IPS-20b (cell line): ENCODE results near the gene COL27A1.

ENCODE experiments used
- H3K27ac ChIP-seq: one replicate; pipeline ENCODE4 v1.5.1; 2013; ENCODE audit warnings: low read length
- H3K27me3 ChIP-seq: 2 replicates; pipeline ENCODE4 v1.6.1; 2013; ENCODE audit warnings: mild to moderate bottlenecking, low read length, inconsistent platforms; ENCODE audit not compliant: insufficient read depth
- H3K36me3 ChIP-seq: 2 replicates; pipeline ENCODE4 v1.6.1; 2013; ENCODE audit warnings: low read depth, mild to moderate bottlenecking, inconsistent platforms, low read length, moderate library complexity; ENCODE audit not compliant: insufficient read depth
- H3K4me1 ChIP-seq: 2 replicates; pipeline ENCODE4 v1.6.1; 2013; ENCODE audit warnings: mild to moderate bottlenecking, control low read depth, inconsistent platforms, low read length, moderate library complexity; ENCODE audit not compliant: insufficient read depth
- H3K4me3 ChIP-seq: 2 replicates; pipeline ENCODE4 v1.5.1; 2013; ENCODE audit warnings: mild to moderate bottlenecking, low read length, inconsistent platforms
- H3K9ac ChIP-seq: 2 replicates; pipeline ENCODE4 v1.6.1; 2013; ENCODE audit warnings: low read depth, mild to moderate bottlenecking, inconsistent platforms, low read length, moderate library complexity
- H3K9me3 ChIP-seq: 2 replicates; pipeline ENCODE4 v1.6.1; 2013; ENCODE audit warnings: mild to moderate bottlenecking, low read depth, low read length, inconsistent platforms; ENCODE audit not compliant: insufficient read depth

The COL27A1 gene

DNA sequence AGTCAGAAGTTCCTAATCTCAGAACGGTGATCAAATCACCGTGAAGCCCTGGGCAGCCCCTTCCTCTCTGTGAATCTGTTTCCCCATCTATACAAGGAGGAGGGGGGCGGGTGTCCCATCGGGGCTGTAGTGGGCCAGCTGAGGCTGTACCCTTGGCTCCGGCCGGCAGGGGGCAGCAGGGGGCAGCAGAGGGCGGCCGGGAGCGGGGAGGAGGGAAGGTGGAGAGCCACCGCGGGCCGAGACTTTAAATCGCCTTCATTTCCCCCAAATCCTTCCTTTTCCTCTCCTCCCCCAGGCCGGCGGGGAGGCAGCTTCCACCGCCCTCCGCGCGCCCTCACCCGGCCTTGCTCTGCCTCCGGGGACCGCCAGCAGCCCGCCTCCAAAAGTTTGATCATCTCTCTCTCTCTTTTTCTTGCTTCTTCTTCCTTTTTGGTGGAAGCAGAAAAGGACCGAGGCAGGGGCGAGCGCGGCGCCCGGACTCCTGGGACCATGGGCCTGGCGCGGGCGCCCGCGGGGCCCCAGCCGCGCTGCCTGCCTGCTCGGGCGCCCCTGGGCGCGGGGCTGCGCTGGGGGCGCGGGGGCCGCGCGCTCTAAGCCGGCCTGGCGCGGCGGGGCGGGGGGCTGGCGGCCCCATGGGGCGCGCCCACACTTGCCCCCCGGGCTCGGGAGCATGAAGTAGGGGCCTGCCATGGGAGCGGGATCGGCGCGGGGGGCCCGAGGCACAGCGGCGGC lies at the start of gene COL27A1:
TSS of gene COL27A1 (plus strand) at position 275 of the 732 bp plus-strand sequence. CDS start at position 689, 414 bp downstream.
- peak within 1 kb of the TSS; percentile 72 for H3K4me3 ChIP-seq
- H3K4me1 ChIP-seq, result peaks cover 14% of the 10 kb centered on the region
- H3K36me3 ChIP-seq, result no peaks in the 10 kb centered on the region
- H3K9ac ChIP-seq, result peak within 1 kb of the TSS; percentile 49; the same call in 1 of the 2 replicates
- H3K27me3 ChIP-seq, result peaks cover 66% of the 10 kb centered on the region
- no peaks in the 10 kb centered on the region for H3K9me3 ChIP-seq
- H3K27ac ChIP-seq, result no peak within 1 kb of the TSS

DNA sequence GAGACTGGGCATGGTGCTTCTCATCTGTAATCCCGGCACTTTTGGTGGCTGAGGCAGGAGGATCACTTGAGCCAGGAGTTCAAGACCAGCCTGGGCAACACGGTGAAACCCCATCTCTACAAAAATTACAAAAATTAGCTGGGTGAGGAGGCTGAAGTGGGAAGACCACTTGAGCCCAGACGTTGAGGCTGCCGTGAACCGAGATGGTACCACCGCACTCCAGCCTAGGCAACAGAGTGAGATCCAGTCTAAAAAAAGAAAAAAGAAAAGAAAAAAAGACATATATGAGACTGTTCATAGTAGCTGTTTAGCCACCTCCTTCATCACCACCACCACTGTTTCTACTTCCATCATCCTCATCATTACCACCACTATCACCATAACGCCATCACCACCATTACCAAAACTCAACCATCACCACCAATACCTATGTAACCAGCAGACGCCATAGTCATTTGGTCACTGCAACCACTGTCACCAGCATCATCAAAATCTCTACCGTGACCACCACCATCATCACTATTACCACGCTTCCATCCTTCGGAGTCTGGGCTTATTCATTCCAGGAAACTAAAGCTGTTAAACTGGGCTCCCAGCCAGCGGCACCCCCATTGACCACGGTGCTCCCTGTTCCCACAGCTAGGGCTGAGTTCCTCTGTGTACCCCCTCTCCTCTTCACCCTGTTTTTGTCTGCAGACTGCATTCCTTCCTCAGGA lies 47.9 kb upstream of the COL27A1 start:
- Histone ChIP-seq H3K9ac (no peak overlapping the region), H3K36me3 (no peaks in the 10 kb centered on the region), H3K4me1 (no peaks in the 10 kb centered on the region), H3K9me3 (no peaks in the 10 kb centered on the region), H3K27me3 (peaks cover 35% of the 10 kb centered on the region), H3K27ac (no peak overlapping the region), H3K4me3 (no peak overlapping the region)

- no peak overlapping the region for H3K4me3 ChIP-seq
- no peak overlapping the region; the same call in 1 of the 2 replicates for H3K9ac ChIP-seq
- H3K4me1 ChIP-seq, result no peaks in the 10 kb centered on the region
- H3K27me3 ChIP-seq, result peaks cover 42% of the 10 kb centered on the region
- H3K36me3 ChIP-seq, result no peaks in the 10 kb centered on the region
- no peaks in the 10 kb centered on the region for H3K9me3 ChIP-seq
- no peak overlapping the region for H3K27ac ChIP-seq
Observed at GRCh38 chr9:114108016-114108833, 47.1 kb upstream of the COL27A1 start.

DNA sequence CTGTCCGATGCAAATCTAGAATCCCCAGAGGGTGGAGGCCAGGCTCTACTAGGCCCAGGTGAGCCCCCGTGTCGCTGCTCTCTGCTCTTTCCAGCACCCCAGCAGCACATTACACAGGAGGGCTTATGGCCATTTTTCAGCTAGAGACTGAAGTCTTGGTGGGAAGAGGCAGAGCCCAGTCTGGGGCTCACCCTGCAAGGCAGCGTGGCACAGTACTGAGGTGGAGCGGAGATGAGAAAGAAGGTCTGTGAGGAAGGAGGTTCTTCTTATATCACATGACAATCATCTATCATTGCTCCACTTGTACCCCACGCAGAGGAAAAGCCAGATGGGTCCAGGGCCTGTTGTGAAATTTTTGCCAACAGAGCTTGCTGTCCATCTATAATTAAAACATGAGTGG lies 46.2 kb upstream of the COL27A1 start:
- no peaks in the 10 kb centered on the region for H3K9me3 ChIP-seq
- H3K27ac ChIP-seq, result no peak overlapping the region
- no peak overlapping the region for H3K4me3 ChIP-seq
- H3K4me1 ChIP-seq, result no peaks in the 10 kb centered on the region
- H3K36me3 ChIP-seq, result no peaks in the 10 kb centered on the region
- peaks cover 46% of the 10 kb centered on the region for H3K27me3 ChIP-seq
- H3K9ac ChIP-seq, result no peak overlapping the region; the same call in 1 of the 2 replicates

GRCh38 chr9:114110180-114110579 lies 45.2 kb upstream of the COL27A1 start:
- peaks cover 39% of the 10 kb centered on the region for H3K27me3 ChIP-seq
- no peaks in the 10 kb centered on the region for H3K4me1 ChIP-seq
- H3K4me3 ChIP-seq, result no peak overlapping the region
- no peak overlapping the region for H3K27ac ChIP-seq
- no peak overlapping the region for H3K9ac ChIP-seq
- no peaks in the 10 kb centered on the region for H3K36me3 ChIP-seq
- no peaks in the 10 kb centered on the region for H3K9me3 ChIP-seq

DNA sequence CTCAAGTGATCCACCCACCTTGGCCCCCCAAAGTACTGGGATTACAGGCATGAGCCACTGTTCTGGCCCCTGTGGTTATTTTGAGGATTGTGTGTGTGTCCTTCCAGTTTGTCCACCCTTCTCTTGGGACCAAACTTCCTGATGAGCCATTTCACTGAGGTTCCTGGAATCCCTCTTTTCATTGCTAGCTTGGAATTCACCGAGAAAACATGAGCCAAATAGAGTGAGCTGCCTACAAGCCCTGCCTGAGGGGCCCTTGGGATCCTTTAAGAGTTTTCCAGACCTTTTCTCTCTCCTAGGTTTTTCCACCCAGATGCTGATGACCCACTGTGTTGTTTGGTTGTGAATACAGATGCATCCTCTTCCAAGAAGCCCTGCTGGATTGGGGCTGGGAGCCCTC lies 43.0 kb upstream of the COL27A1 start:
- H3K4me1 ChIP-seq, result no peaks in the 10 kb centered on the region
- no peak overlapping the region for H3K9ac ChIP-seq
- H3K9me3 ChIP-seq, result no peaks in the 10 kb centered on the region
- no peaks in the 10 kb centered on the region for H3K36me3 ChIP-seq
- no peak overlapping the region for H3K4me3 ChIP-seq
- no peak overlapping the region for H3K27ac ChIP-seq
- H3K27me3 ChIP-seq, result peaks cover 29% of the 10 kb centered on the region

- Histone ChIP-seq H3K4me1 (no peaks in the 10 kb centered on the region), H3K27me3 (peaks cover 24% of the 10 kb centered on the region), H3K27ac (no peak overlapping the region), H3K36me3 (no peaks in the 10 kb centered on the region), H3K9me3 (no peaks in the 10 kb centered on the region), H3K9ac (no peak overlapping the region), H3K4me3 (no peak overlapping the region)
Observed at GRCh38 chr9:114112778-114113584, 42.4 kb upstream of the COL27A1 start.

- Histone ChIP-seq H3K36me3 (no peaks in the 10 kb centered on the region), H3K4me1 (no peaks in the 10 kb centered on the region), H3K4me3 (no peak overlapping the region), H3K27ac (no peak overlapping the region), H3K9me3 (no peaks in the 10 kb centered on the region), H3K27me3 (peaks cover 12% of the 10 kb centered on the region), H3K9ac (no peak overlapping the region)
Observed at GRCh38 chr9:114114364-114114763, 41.0 kb upstream of the COL27A1 start.

GRCh38 chr9:114115654-114116125 lies 39.6 kb upstream of the COL27A1 start:
- H3K4me1 ChIP-seq, result no peaks in the 10 kb centered on the region
- H3K27ac ChIP-seq, result no peak overlapping the region
- H3K4me3 ChIP-seq, result no peak overlapping the region
- no peak overlapping the region for H3K9ac ChIP-seq
- H3K9me3 ChIP-seq, result no peaks in the 10 kb centered on the region
- H3K27me3 ChIP-seq, result peaks cover 14% of the 10 kb centered on the region
- no peaks in the 10 kb centered on the region for H3K36me3 ChIP-seq

GRCh38 chr9:114116126-114116747 lies 39.1 kb upstream of the COL27A1 start:
- no peak overlapping the region for H3K27ac ChIP-seq
- H3K9ac ChIP-seq, result no peak overlapping the region

More at GRCh38 chr9:114116126-114116747, 39.1 kb upstream of the COL27A1 start:
- no peaks in the 10 kb centered on the region for H3K9me3 ChIP-seq
- peaks cover 14% of the 10 kb centered on the region for H3K27me3 ChIP-seq
- no peaks in the 10 kb centered on the region for H3K36me3 ChIP-seq
- no peak overlapping the region for H3K4me3 ChIP-seq
- no peaks in the 10 kb centered on the region for H3K4me1 ChIP-seq
